Measurements from ENCODE around the gene WNK2.

Gene WNK2

GRCh38 chr9:93164085-93164484 is 19.9 kb upstream of the WNK2 start:
- no peak for DNase-seq

GRCh38 chr9:93166699-93167098 is 17.2 kb upstream of the WNK2 start:
- no peak for DNase-seq

GRCh38 chr9:93167185-93167584 is 16.8 kb upstream of the WNK2 start:
- DNase-seq = no peak

GRCh38 chr9:93167838-93168237 is 16.1 kb upstream of the WNK2 start:
- DNase-seq = no peak

GRCh38 chr9:93168581-93168980 is 15.4 kb upstream of the WNK2 start:
- DNase-seq = no peak

GRCh38 chr9:93169444-93169843 is 14.5 kb upstream of the WNK2 start:
- no peak for DNase-seq

- no peak for DNase-seq
Measured at GRCh38 chr9:93170571-93170970, 13.4 kb upstream of the WNK2 start.

- DNase-seq = no peak
Measured at GRCh38 chr9:93171261-93171990, 12.5 kb upstream of the WNK2 start.

- DNase-seq = no peak
Measured at GRCh38 chr9:93172666-93173364, 11.1 kb upstream of the WNK2 start.

- no peak for DNase-seq
Measured at GRCh38 chr9:93173365-93174051, 10.4 kb upstream of the WNK2 start.

- DNase-seq = no peak
Measured at GRCh38 chr9:93174976-93175375, 9.0 kb upstream of the WNK2 start.

- DNase-seq = no peak
Measured at GRCh38 chr9:93177676-93178075, 6.3 kb upstream of the WNK2 start.

- no peak for DNase-seq
Measured at GRCh38 chr9:93178851-93179786, 4.8 kb upstream of the WNK2 start.

GRCh38 chr9:93180938-93181337 is 3.0 kb upstream of the WNK2 start:
- no peak for DNase-seq

- DNase-seq = no peak
Measured at GRCh38 chr9:93181672-93182435, 2.1 kb upstream of the WNK2 start.

- no peak for DNase-seq
Measured at GRCh38 chr9:93182572-93182971, 1.4 kb upstream of the WNK2 start.

GRCh38 chr9:93183131-93183662 is 742 bp upstream of the WNK2 start:
- no peak for DNase-seq

- no peak for DNase-seq
Measured at GRCh38 chr9:93184432-93185265, 710 bp downstream of the WNK2 start.

GRCh38 chr9:93185266-93186214 is 1.6 kb downstream of the WNK2 start:
- DNase-seq = no peak
